GM21825 (cell line): ENCODE data around the gene RPTOR.

Source experiments
- ATAC-seq: cut with Tn5 transposase; IDR thresholded peaks from one replicate; pipeline ENCODE4 v1.9.1; 2021; ENCODE audit warnings: mild to moderate bottlenecking, moderate library complexity; ENCODE audit not compliant: unreplicated experiment

Gene RPTOR

GRCh38 chr17:80998118-80998747, 453.6 kb downstream of the RPTOR start:
- no peak for ATAC-seq

DNA sequence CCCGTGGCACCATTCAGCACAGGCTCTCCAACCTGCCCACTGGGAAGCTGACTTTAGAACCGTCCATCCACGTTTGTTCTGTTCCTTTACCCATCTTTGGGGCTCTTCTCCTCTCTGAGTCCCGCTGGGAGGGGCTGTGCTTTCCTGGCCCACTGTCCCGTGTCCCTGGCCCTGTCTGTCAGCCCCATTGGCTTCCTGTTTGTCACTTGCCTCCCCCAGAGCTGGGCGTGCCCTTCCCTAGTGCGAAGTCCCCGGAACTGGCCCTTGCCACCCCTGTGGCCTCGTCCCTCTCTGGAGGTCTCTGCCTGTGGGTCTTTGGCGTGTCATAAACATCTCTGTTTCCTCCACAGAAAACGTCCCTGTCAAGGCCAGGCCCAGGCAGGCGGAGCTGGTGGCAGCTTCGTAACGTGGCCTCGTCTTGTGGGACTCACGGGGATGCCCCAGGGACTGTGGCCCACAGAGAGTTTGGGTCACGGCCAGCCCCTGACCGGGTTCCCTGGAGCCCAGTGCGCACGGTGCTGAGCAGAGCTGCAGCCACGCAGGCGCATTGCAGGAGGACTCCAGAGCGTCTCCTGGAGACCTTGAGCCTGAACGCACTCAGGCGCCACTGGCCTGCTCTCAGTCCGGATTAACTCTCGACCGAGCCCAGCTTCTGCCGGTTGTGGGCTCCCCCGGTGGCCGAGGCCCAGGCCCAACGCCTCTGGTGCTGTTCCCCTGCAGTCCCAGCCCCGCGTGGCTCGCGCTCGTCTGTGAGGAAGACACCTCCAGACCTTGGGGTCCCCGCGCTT, 454.3 kb downstream of the RPTOR start:
- ATAC-seq = no peak

- no peak for ATAC-seq
These were observed 455.1 kb downstream of the RPTOR start for GRCh38 chr17:80999536-81000333.

GRCh38 chr17:81000334-81000630, 455.6 kb downstream of the RPTOR start:
- ATAC-seq = no peak

GRCh38 chr17:81000631-81001357, 456.2 kb downstream of the RPTOR start:
- ATAC-seq = no peak

DNA sequence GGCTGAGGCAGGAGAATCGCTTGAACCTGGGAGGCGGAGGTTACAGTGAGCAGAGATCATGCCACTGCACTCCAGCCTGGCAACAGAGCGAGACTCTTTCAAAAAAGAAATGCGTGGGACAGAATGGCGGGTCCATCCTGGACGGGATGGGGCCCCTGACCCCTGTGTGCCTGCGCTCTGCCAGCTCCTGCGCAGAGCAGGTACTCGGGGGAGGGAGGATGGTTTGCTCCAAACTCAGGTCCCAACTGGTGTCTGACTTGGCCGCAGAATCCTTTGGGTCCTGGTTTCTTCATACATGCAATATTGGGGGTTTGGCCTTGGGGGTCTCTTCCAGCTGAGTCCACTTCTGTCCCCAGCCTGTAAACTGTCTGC, 457.4 kb downstream of the RPTOR start:
- no peak for ATAC-seq

GRCh38 chr17:81002409-81003361, 458.0 kb downstream of the RPTOR start:
- ATAC-seq = no peak

GRCh38 chr17:81003711-81004475, 459.3 kb downstream of the RPTOR start:
- ATAC-seq = no peak

DNA sequence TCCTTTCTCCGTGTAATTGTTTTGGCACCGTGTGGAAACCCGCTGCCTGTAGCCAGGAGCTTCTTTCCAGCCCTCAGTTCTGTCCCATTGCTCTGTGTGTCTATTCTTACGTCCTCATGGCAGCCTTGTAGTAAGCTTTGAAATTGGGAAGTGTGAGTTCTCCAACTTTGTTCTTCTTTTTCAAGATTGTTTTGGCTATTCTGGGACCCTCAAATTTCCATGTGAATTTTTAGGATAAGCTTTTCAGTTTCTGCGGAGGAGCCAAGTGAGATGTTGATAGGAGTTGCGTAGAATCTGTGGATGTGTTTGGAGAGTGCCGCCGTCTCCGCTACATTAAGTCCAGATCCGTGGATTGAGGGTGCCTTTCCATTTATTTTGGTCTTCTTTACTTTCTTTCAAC, 462.3 kb downstream of the RPTOR start:
- ATAC-seq = no peak

- no peak for ATAC-seq
These were observed 463.5 kb downstream of the RPTOR start for GRCh38 chr17:81008140-81008539.

DNA sequence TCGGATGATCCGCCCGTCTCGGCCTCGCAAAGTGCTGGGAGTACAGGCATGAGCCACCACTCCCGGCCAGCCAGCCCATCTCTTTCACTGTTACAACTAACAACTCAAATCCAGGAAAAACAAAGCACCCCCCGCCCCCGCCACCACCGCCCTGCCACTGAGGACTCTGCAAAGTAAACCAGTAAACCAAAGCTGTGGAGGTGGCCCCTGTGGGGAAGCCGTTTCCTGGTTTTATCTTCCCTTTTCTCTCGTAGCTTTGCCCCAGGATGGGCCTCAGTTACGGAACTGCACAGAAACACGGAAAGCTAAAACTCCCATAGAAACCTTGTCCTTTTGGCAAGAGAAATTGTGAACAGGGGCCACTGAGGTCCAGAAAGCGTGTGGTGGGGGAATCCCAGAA, 464.5 kb downstream of the RPTOR start:
- ATAC-seq = no peak

- ATAC-seq = no peak
These were observed 466.3 kb downstream of the RPTOR start for GRCh38 chr17:81010935-81011334.

DNA sequence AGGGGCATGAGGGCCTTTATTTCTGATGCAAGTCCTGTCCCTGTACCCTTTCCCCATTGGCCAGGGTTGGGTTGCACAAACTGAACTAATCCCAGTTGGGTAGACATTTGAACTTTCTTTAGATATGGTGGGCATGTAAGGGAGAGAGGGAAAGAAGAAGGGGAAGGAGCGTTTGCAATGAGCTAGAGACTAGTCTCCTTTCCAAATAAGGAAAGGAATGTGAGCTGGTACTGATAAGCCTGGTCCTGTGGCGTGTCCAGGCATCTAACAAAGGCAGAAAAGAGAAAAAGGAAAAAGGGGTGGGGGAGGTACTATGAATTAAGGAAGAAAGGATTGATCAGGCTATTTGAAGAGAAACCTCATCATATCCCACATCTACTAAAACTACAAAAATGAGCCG, 467.3 kb downstream of the RPTOR start:
- ATAC-seq = no peak

- no peak for ATAC-seq
These were observed 468.2 kb downstream of the RPTOR start for GRCh38 chr17:81012574-81013447.

- ATAC-seq = no peak
These were observed 469.0 kb downstream of the RPTOR start for GRCh38 chr17:81013642-81014041.

GRCh38 chr17:81015136-81015535, 470.5 kb downstream of the RPTOR start:
- ATAC-seq = no peak
